Measurements from ENCODE around the gene SLC11A2.
"Not testable (repeated sequence)": the region's sequence is repeated elsewhere in the genome, so short reads cannot be mapped to it uniquely, and the experiment has no call there.

SLC11A2 gene

GRCh38 chr12:51025338-51025835 is 797 bp downstream of the SLC11A2 start:
- DNase-seq (ENCODE audit: low read depth) = no peak

GRCh38 chr12:51023625-51024382 is 2.4 kb downstream of the SLC11A2 start:
- no peak for DNase-seq (ENCODE audit: low read depth)

GRCh38 chr12:51021694-51022093 is 4.5 kb downstream of the SLC11A2 start:
- DNase-seq (ENCODE audit: low read depth) = no peak

GRCh38 chr12:51020448-51021182 is 5.6 kb downstream of the SLC11A2 start:
- no peak for DNase-seq (ENCODE audit: low read depth)

- DNase-seq (ENCODE audit: low read depth) = no peak
These were observed 6.3 kb downstream of the SLC11A2 start for GRCh38 chr12:51019927-51020326.

- no peak for DNase-seq (ENCODE audit: low read depth)
These were observed 7.2 kb downstream of the SLC11A2 start for GRCh38 chr12:51018956-51019355.

GRCh38 chr12:51017452-51017851 is 8.7 kb downstream of the SLC11A2 start:
- no peak for DNase-seq (ENCODE audit: low read depth)

GRCh38 chr12:51014467-51014866 is 11.7 kb downstream of the SLC11A2 start:
- not testable (repeated sequence) for DNase-seq (ENCODE audit: low read depth)

GRCh38 chr12:51013441-51013840 is 12.7 kb downstream of the SLC11A2 start:
- DNase-seq (ENCODE audit: low read depth) = no peak

GRCh38 chr12:51012570-51013236 is 13.5 kb downstream of the SLC11A2 start:
- no peak for DNase-seq (ENCODE audit: low read depth)

- no peak for DNase-seq (ENCODE audit: low read depth)
These were observed 14.2 kb downstream of the SLC11A2 start for GRCh38 chr12:51011955-51012354.

- DNase-seq (ENCODE audit: low read depth) = no peak
These were observed 17.1 kb downstream of the SLC11A2 start for GRCh38 chr12:51009056-51009440.

- DNase-seq (ENCODE audit: low read depth) = no peak
These were observed 17.7 kb downstream of the SLC11A2 start for GRCh38 chr12:51008329-51009055.

GRCh38 chr12:51005671-51006070 is 20.5 kb downstream of the SLC11A2 start:
- no peak for DNase-seq (ENCODE audit: low read depth)

- DNase-seq (ENCODE audit: low read depth) = no peak
These were observed 21.2 kb downstream of the SLC11A2 start for GRCh38 chr12:51005030-51005429.

- no peak for DNase-seq (ENCODE audit: low read depth)
These were observed 21.7 kb downstream of the SLC11A2 start for GRCh38 chr12:51004504-51004903.

GRCh38 chr12:51001799-51002198 is 24.4 kb downstream of the SLC11A2 start:
- no peak for DNase-seq (ENCODE audit: low read depth)

GRCh38 chr12:51000245-51000644 is 25.9 kb downstream of the SLC11A2 start:
- DNase-seq (ENCODE audit: low read depth) = peak; percentile 58

- no peak for DNase-seq (ENCODE audit: low read depth)
These were observed 27.1 kb downstream of the SLC11A2 start for GRCh38 chr12:50999093-50999492.

- no peak for DNase-seq (ENCODE audit: low read depth)
These were observed 33.4 kb downstream of the SLC11A2 start for GRCh38 chr12:50992819-50993218.

GRCh38 chr12:50991291-50991690 is 34.9 kb downstream of the SLC11A2 start:
- no peak for DNase-seq (ENCODE audit: low read depth)

- no peak for DNase-seq (ENCODE audit: low read depth)
These were observed 35.4 kb downstream of the SLC11A2 start for GRCh38 chr12:50990791-50991190.

Measured in HS-5 (cell line).